Liver (tissue), 9 donors: ENCODE data around the gene MUC6. TPM values are rescaled to one million over a fixed set of nuclear protein-coding genes. Genes with fewer than 3 reads are reported as not detected.

Source experiments
- DNase-seq: peaks from one replicate; pipeline ENCODE4 v3.0.0-alpha.2; 2017; ENCODE audit warnings: low spot score
- H3K27ac ChIP-seq, 2 donors: one replicate each; pipeline ENCODE4 v1.7.0; 2013; ENCODE audit warnings: inconsistent platforms in 2 of 2, low read length in 2 of 2, control low read depth in 1 of 2, low read depth in 1 of 2, mild to moderate bottlenecking in 1 of 2
- H3K27me3 ChIP-seq, 4 donors: one replicate each; pipeline versions ENCODE4 v1.6.1 to v1.7.0; 2013; ENCODE audit warnings: low read length in 3 of 4, inconsistent platforms in 1 of 4, mild to moderate bottlenecking in 1 of 4, moderate library complexity in 1 of 4; ENCODE audit not compliant: control insufficient read depth in 4 of 4, insufficient read depth in 4 of 4
- H3K36me3 ChIP-seq, 4 donors: one replicate each; pipeline versions ENCODE4 v1.6.1 to v1.7.0; 2013; ENCODE audit warnings: low read length in 3 of 4, mild to moderate bottlenecking in 3 of 4, low read depth in 1 of 4, moderate library complexity in 1 of 4; ENCODE audit not compliant: control insufficient read depth in 4 of 4, insufficient read depth in 3 of 4
- H3K4me1 ChIP-seq, 4 donors: one replicate each; pipeline versions ENCODE4 v1.6.1 to v1.7.0; 2013; ENCODE audit warnings: low read length in 3 of 4, mild to moderate bottlenecking in 3 of 4, moderate library complexity in 1 of 4; ENCODE audit not compliant: control insufficient read depth in 4 of 4, insufficient read depth in 4 of 4
- H3K4me3 ChIP-seq, 3 donors: one replicate each; pipeline versions ENCODE4 v1.6.1 to v1.7.0; 2013; ENCODE audit warnings: low read length in 3 of 3, control low read depth in 1 of 3, low read depth in 1 of 3, mild to moderate bottlenecking in 1 of 3
- H3K9ac ChIP-seq, 2 donors: one replicate each; pipeline ENCODE4 v1.7.0; 2013; ENCODE audit warnings: low read length in 2 of 2, mild to moderate bottlenecking in 2 of 2, moderate library complexity in 2 of 2, control low read depth in 1 of 2, low read depth in 1 of 2
- H3K9me3 ChIP-seq, 4 donors: one replicate each; pipeline versions ENCODE4 v1.6.1 to v1.7.0; 2013; ENCODE audit warnings: low read length in 3 of 4; ENCODE audit not compliant: control insufficient read depth in 4 of 4
- ATF3 ChIP-seq: IDR thresholded peaks from 2 replicates; pipeline ENCODE4 v1.6.1; 2016; ENCODE audit warnings: antibody characterized with exemption
- EGR1 ChIP-seq, 2 donors: IDR thresholded peaks; 2 replicates each; pipeline ENCODE4 v1.6.1; 2016 to 2018; ENCODE audit warnings: antibody characterized with exemption in 2 of 2, low read depth in 2 of 2
- FOXA1 ChIP-seq: IDR thresholded peaks from 2 replicates; pipeline ENCODE4 v1.6.1; 2016; ENCODE audit warnings: antibody characterized with exemption
- FOXA2 ChIP-seq: IDR thresholded peaks from 2 replicates; pipeline ENCODE4 v1.6.1; 2016; ENCODE audit warnings: antibody characterized with exemption
- HNF4A ChIP-seq, 2 donors: conservative IDR thresholded peaks; 2 replicates each; pipeline ENCODE4 v1.6.1; 2016; ENCODE audit warnings: antibody characterized with exemption in 2 of 2, mild to moderate bottlenecking in 2 of 2
- HNF4G ChIP-seq: IDR thresholded peaks from 2 replicates; pipeline ENCODE4 v1.6.1; 2016; ENCODE audit warnings: antibody characterized with exemption
- JUND ChIP-seq, 2 donors: IDR thresholded peaks; 2 replicates each; pipeline ENCODE4 v1.6.1; 2016; ENCODE audit warnings: antibody characterized with exemption in 2 of 2
- NR2F2 ChIP-seq: IDR thresholded peaks from 2 replicates; pipeline ENCODE4 v1.6.1; 2016; ENCODE audit warnings: antibody characterized with exemption
- RAD21 ChIP-seq, 2 donors: IDR thresholded peaks; 2 replicates each; pipeline ENCODE4 v1.6.1; 2016; ENCODE audit warnings: antibody characterized with exemption in 2 of 2, mild to moderate bottlenecking in 2 of 2
- SP1 ChIP-seq: IDR thresholded peaks from 2 replicates; pipeline ENCODE4 v1.6.1; 2018; ENCODE audit warnings: antibody characterized with exemption, mild to moderate bottlenecking
- TAF1 ChIP-seq: conservative IDR thresholded peaks from 2 replicates; pipeline ENCODE4 v1.6.1; 2016; ENCODE audit warnings: antibody characterized with exemption, mild to moderate bottlenecking
- YY1 ChIP-seq: IDR thresholded peaks from 2 replicates; pipeline ENCODE4 v1.6.1; 2016; ENCODE audit warnings: antibody characterized with exemption, mild to moderate bottlenecking
- ZBTB33 ChIP-seq: IDR thresholded peaks from 2 replicates; pipeline ENCODE4 v1.6.1; 2016; ENCODE audit warnings: antibody characterized with exemption
- WGBS: extraction: QIAGEN DNeasy Blood & Tissue Kit; methylation state at CpG from one replicate; pipeline ENCODE4 v1.1.7; 2013; 5-methylcytosine and 5-hydroxymethylcytosine counted together
- polyA plus RNA-seq, 2 donors: library from polyadenylated mRNA; stranded (reverse) in 1 of 2; unstranded in 1 of 2; fragments of 200-250 nt in 1 of 2; fragments of >200 nt in 1 of 2; fragmentation: Nextera tagmentation in 1 of 2; extraction: Ambion mirVana in 1 of 2; gene quantifications; one replicate each; pipeline versions ENCODE4 v1.2.1 to v1.2.3, GENCODE V29; 2013 to 2015
- total RNA-seq, 2 donors: library from RNA; depleted of rRNA; stranded (reverse); fragments of >200 nt; gene quantifications; one replicate each; pipeline ENCODE4 v1.2.3, GENCODE V29; 2014
- TF ChIP-seq, protein P1 (sequence below): IDR thresholded peaks from 2 replicates; pipeline ENCODE4 v1.6.1; 2016; ENCODE audit warnings: antibody characterized with exemption
- donor health status: healthy.
- donor health status: healthy.
- donor health status: healthy.
- donor health status: healthy.
- donor health status: healthy.

Gene MUC6
- total and polyA plus RNA-seq, 4 donors: 0.05 to 0.54 (median 0.18) TPM

DNA sequence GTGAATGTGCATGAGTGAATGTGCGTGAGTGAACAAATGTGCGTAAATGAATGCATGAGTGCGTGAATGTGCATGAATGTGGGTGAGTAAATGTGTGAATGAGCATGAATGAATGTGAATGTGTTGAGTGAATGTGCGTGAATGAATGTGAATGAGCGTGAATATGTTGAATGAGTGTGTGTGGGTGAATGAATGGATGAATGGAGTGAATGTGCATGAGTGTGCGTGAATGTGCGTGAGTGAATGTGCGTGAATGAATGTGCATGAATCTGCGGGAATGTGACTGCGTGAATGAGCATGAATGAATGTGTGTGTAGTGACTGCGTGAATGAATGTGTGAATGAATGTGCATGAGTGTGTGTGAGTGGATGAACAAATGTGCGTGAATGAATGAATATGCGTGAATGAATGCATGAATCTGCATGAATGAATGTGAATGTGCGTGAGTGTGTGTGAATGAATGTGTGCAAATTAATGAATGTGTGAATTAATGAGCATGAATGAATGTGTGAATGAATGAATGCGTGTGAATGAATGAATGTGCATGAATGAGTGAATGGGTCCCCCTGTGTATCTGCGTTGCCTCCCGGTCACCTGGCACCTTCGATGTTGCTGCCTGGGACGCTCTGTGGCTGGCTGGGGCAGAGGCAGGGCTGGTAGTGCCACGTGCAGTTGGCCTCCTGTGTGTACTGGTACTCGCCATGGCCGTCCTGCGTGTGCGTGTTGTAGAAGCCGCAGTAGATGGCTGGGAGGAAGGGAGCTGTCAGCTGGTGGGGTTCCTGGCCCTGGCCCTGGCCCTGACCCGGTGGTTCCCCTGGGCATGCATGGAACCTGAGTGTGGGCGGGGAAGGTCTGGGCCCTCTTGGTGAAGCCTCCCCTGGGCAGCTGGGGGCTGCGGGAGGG, 13.4 kb downstream of the MUC6 start:
- TF ChIP-seq RAD21 (IDR thresholded peaks at IDR 0.05) (no peak), ZBTB33 (no peak), ATF3 (no peak), HNF4G (no peak), NR2F2 (no peak), YY1 (no peak), JUND (IDR thresholded peaks at IDR 0.05) (no peak), SP1 (no peak), HNF4A (conservative IDR thresholded peaks at IDR 0.05) (no peak), FOXA1 (no peak)
- TF ChIP-seq, protein P1, sequence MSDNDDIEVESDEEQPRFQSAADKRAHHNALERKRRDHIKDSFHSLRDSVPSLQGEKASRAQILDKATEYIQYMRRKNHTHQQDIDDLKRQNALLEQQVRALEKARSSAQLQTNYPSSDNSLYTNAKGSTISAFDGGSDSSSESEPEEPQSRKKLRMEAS: no peak
- H3K9ac ChIP-seq: no peak overlapping the region

DNA sequence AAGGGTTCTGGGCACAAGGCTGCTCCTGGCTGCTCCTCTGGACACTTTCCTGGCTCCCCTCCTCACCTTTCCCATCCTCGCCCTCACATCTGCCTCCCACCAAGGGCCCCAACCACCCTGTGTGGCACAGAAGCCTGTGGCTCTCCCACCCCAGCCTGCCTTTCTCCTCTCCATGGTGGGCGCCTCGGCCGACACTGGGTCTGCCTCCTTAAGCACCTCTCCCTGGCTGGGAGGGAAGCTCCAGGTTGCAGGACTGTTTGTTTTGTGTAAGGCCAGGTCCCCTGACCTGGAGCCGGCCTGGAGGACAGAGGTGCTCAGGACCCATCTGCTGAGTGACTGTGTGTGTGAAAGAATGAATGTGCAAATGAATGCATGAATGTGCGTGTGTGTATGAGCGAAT, 14.1 kb downstream of the MUC6 start:
- WGBS: 95% methylated on average over 7 of the region's 7 CpGs
- DNase-seq: no peak
- Histone ChIP-seq H3K36me3 (peaks cover 0 to 2% (median 0%) of the 10 kb centered on the region in 4 donors), H3K4me3 (no peak overlapping the region), H3K27ac (no peak overlapping the region), H3K4me1 (no peaks in the 10 kb centered on the region), H3K9me3 (no peaks in the 10 kb centered on the region), H3K27me3 (no peaks in the 10 kb centered on the region), H3K9ac (no peak overlapping the region)
- TF ChIP-seq HNF4G (no peak), TAF1 (no peak), SP1 (no peak), EGR1 (IDR thresholded peaks at IDR 0.05; ENCODE audit: low read depth in 2 of 2) (no peak), FOXA1 (no peak), FOXA2 (no peak)
- TF ChIP-seq, protein P1: no peak

More for the DNA sequence above, 13.4 kb downstream of the MUC6 start:
- H3K27ac ChIP-seq: no peak overlapping the region
- WGBS: 96% methylated on average over 28 of the region's 28 CpGs
- no peak for DNase-seq
- no peak overlapping the region for H3K4me3 ChIP-seq
- no peaks in the 10 kb centered on the region for H3K4me1 ChIP-seq
- no peaks in the 10 kb centered on the region for H3K27me3 ChIP-seq
- H3K9me3 ChIP-seq: no peaks in the 10 kb centered on the region
- H3K36me3 ChIP-seq: peaks cover 0 to 2% (median 0%) of the 10 kb centered on the region in 4 donors

DNA sequence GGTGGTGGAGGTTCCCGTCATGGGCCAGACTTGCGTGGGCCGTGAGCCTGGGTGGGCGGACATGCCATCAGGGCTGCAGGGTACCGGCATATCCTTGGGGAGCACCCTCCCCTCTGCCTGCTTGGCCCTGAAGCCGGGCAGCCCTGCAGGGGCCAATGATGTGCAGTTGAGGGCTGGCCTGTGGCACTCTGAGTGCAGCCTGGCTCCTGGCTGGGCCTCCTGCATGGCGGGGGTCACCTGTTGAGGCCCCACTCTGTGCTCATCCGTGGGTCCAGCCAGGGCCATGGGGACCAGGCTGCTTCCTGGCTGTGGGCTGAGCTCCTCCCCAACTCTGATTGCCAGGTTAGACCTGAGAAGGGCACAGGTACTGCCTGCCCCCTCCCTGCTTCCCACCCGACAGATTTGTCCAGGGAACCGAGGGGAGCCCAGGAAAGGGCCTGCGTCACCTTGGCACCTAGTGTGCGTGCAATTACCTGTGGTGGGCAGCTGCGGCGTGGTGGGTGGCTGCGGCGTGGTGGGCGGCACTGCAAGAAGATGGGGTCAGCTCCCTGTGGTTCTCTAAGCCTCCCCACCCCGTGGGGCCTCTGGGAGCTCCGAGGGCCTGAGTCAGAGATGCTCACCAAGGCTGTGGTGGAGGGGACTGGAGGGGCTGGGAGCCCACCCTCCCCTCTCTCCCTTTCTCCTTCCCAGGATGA, 16.2 kb downstream of the MUC6 start:
- 96% methylated on average over 19 of the region's 19 CpGs for WGBS

More for the DNA sequence above, 16.2 kb downstream of the MUC6 start:
- Histone ChIP-seq H3K4me1 (no peaks in the 10 kb centered on the region), H3K27me3 (no peaks in the 10 kb centered on the region), H3K9ac (no peak overlapping the region), H3K9me3 (no peaks in the 10 kb centered on the region), H3K36me3 (peaks cover 0 to 2% (median 0%) of the 10 kb centered on the region in 4 donors), H3K4me3 (no peak overlapping the region), H3K27ac (no peak overlapping the region)
- TF ChIP-seq JUND (IDR thresholded peaks at IDR 0.05): no peak
- TF ChIP-seq, protein P1: no peak
- TF ChIP-seq ZBTB33: no peak
- no peak for TF ChIP-seq ATF3
- no peak for TF ChIP-seq EGR1 (IDR thresholded peaks at IDR 0.05; ENCODE audit: low read depth in 2 of 2)
- no peak for DNase-seq
